ENCODE results near the gene GAST. TPM values are rescaled to one million over a fixed set of nuclear protein-coding genes. Genes with fewer than 3 reads are reported as not detected.

Gene GAST
- total and polyA plus RNA-seq, 2 of the 4 experiments (the other 2 are of a cell fraction), result not detected

- no peak for TF ChIP-seq ELK1 (IDR thresholded peaks at IDR 0.05; ENCODE audit: borderline replicate concordance, low read depth, low read length)
Observed at GRCh38 chr17:41664587-41665565, 47.3 kb upstream of the GAST start (continued).
